Activated T-cell treated with anti-CD3 and anti-CD28 coated beads, Interleukin-2, amount 50 U/mL, for 48 hours (primary cell): ENCODE results near the gene WDR46.

Experiments used
- DNase-seq, 2 experiments: peaks; one replicate each; pipeline ENCODE4 v3.0.0-alpha.2; 2020

Gene WDR46

GRCh38 chr6:33259032-33259431, 30.0 kb downstream of the WDR46 start:
- DNase-seq, result no peak

- no peak for DNase-seq
These were observed 34.4 kb downstream of the WDR46 start for GRCh38 chr6:33254591-33254990.

GRCh38 chr6:33252759-33253158, 36.3 kb downstream of the WDR46 start:
- no peak for DNase-seq

- peak in 1 of 2 experiments; percentile 40 for DNase-seq
These were observed 37.5 kb downstream of the WDR46 start for GRCh38 chr6:33251395-33252012.

- DNase-seq, result no peak
These were observed 38.3 kb downstream of the WDR46 start for GRCh38 chr6:33250731-33251130.

- DNase-seq, result peak in 1 of 2 experiments; percentile 47
These were observed 39.1 kb downstream of the WDR46 start for GRCh38 chr6:33249732-33250630.

GRCh38 chr6:33248932-33249731, 39.9 kb downstream of the WDR46 start:
- DNase-seq, result peak; percentile 96 to 98

GRCh38 chr6:33248643-33248931, 40.5 kb downstream of the WDR46 start:
- no peak for DNase-seq

- peak; percentile 96 to 98 for DNase-seq
These were observed 40.9 kb downstream of the WDR46 start for GRCh38 chr6:33247977-33248642.

GRCh38 chr6:33243476-33243875, 45.6 kb downstream of the WDR46 start:
- no peak for DNase-seq

GRCh38 chr6:33241968-33242367, 47.1 kb downstream of the WDR46 start:
- no peak for DNase-seq

- no peak for DNase-seq
These were observed 51.3 kb downstream of the WDR46 start for GRCh38 chr6:33237741-33238140.

GRCh38 chr6:33236852-33237251, 52.2 kb downstream of the WDR46 start:
- DNase-seq, result no peak

GRCh38 chr6:33236328-33236727, 52.7 kb downstream of the WDR46 start:
- DNase-seq, result no peak

GRCh38 chr6:33235221-33235634, 53.8 kb downstream of the WDR46 start:
- no peak for DNase-seq
